Endothelial cell of umbilical vein (primary cell): Measurements from ENCODE around the gene DDX54. TPM values are rescaled to one million over a fixed set of nuclear protein-coding genes. Genes with fewer than 3 reads are reported as not detected.

ENCODE experiments used
- BruUV-seq: library from RNA; stranded (reverse); fragments of 400-500 nt; replicated peaks from 2 replicates; lab custom pipeline; 2021; lab: Mats Ljungman, UMichigan
- CTCF ChIA-PET: fragments of 300-600, 350-600 bp; sonication (Branson Sonifier 250); formaldehyde crosslinking; loops from one replicate; lab custom pipeline; 2021; ENCODE audit warnings: antibody characterized with exemption, inconsistent platforms; lab: Charles Lee
- POLR2A ChIA-PET: fragments of 300-600, 350-600 bp; sonication (Branson Sonifier 250); formaldehyde crosslinking; loops from one replicate; lab custom pipeline; 2021; ENCODE audit warnings: antibody characterized with exemption, inconsistent platforms; lab: Charles Lee
- DNase-seq: peaks from one replicate; pipeline ENCODE4 v3.0.0-alpha.2; 2011; ENCODE audit warnings: low read depth, low spot score
- FAIRE-seq: peaks from 2 replicates; lab custom pipeline; 2011; peaks lifted over from hg19 to GRCh38; lab: Jason Lieb, UNC
- H2AFZ ChIP-seq: 2 replicates; pipeline ENCODE4 v1.6.0; 2012; ENCODE audit warnings: low read depth, low read length, control low read depth, inconsistent platforms
- H3K27ac ChIP-seq: 2 replicates; pipeline ENCODE4 v1.5.1; 2011; ENCODE audit warnings: low read depth, mild to moderate bottlenecking, control low read depth, low read length, moderate library complexity; ENCODE audit not compliant: insufficient read depth
- H3K27me3 ChIP-seq, 2 experiments: 2 replicates each; pipeline versions ENCODE4 v1.6.0 to v1.6.1; 2011; ENCODE audit warnings: low read length in 2 of 2, mixed read lengths in 1 of 2; ENCODE audit not compliant: control insufficient read depth in 2 of 2, insufficient read depth in 2 of 2
- H3K36me3 ChIP-seq, 2 experiments: 2 replicates in 1 of 2; 3 replicates in 1 of 2; pipeline ENCODE4 v1.5.1; 2011; ENCODE audit warnings: low read length in 2 of 2, mild to moderate bottlenecking in 1 of 2, moderate library complexity in 1 of 2; ENCODE audit not compliant: control insufficient read depth in 2 of 2, insufficient read depth in 2 of 2; ENCODE audit errors: extremely low read depth in 1 of 2
- H3K4me1 ChIP-seq: 3 replicates; pipeline ENCODE4 v1.5.1; 2011; ENCODE audit warnings: mild to moderate bottlenecking, low read length; ENCODE audit not compliant: control insufficient read depth, insufficient read depth; ENCODE audit errors: extremely low read depth
- H3K4me2 ChIP-seq: 2 replicates; pipeline ENCODE4 v1.6.1; 2011; ENCODE audit warnings: low read length, control low read depth, mixed read lengths; ENCODE audit not compliant: insufficient read depth
- H3K4me3 ChIP-seq, 3 experiments: fragments of 200-600 bp in 1 of 3; sonication (generic), shearing (Covaris generic) in 1 of 3; replicated peaks in 1 of 3; 2 replicates each; pipeline ENCODE4 v1.5.1; 2011 to 2016; ENCODE audit warnings: control low read depth in 3 of 3, low read length in 3 of 3, mild to moderate bottlenecking in 2 of 3, inconsistent platforms in 1 of 3, low read depth in 1 of 3, moderate library complexity in 1 of 3; ENCODE audit not compliant: insufficient read depth in 1 of 3
- H3K79me2 ChIP-seq: 2 replicates; pipeline ENCODE4 v1.6.0; 2012; ENCODE audit warnings: low read length, inconsistent platforms; ENCODE audit not compliant: control insufficient read depth, insufficient read depth
- H3K9ac ChIP-seq: replicated peaks from 2 replicates; pipeline ENCODE3; 2011; ENCODE audit warnings: low read length, control low read depth; ENCODE audit not compliant: insufficient read depth; ENCODE audit errors: extremely low read depth
- H3K9me1 ChIP-seq: replicated peaks from 3 replicates; pipeline ENCODE4 v1.6.0; 2011; ENCODE audit warnings: mild to moderate bottlenecking, low read length; ENCODE audit not compliant: control insufficient read depth, insufficient read depth; ENCODE audit errors: extremely low read depth
- H3K9me3 ChIP-seq: replicated peaks from 2 replicates; pipeline ENCODE4 v1.5.1; 2012; ENCODE audit warnings: low read length, inconsistent platforms; ENCODE audit not compliant: control insufficient read depth, insufficient read depth
- H4K20me1 ChIP-seq: replicated peaks from 2 replicates; pipeline ENCODE3; 2011; ENCODE audit warnings: mild to moderate bottlenecking, low read length; ENCODE audit not compliant: control insufficient read depth, insufficient read depth; ENCODE audit errors: extremely low read depth
- EZH2 ChIP-seq: IDR thresholded peaks from 2 replicates; pipeline ENCODE4 v1.6.1; 2012; ENCODE audit warnings: borderline replicate concordance, low read depth, mild to moderate bottlenecking, moderate library complexity, low read length, inconsistent platforms; ENCODE audit not compliant: severe bottlenecking
- FOS ChIP-seq: IDR thresholded peaks from 2 replicates; pipeline ENCODE4 v1.6.1; 2011; ENCODE audit warnings: mild to moderate bottlenecking, low read length, moderate library complexity, borderline replicate concordance; ENCODE audit not compliant: insufficient read depth
- GATA2 ChIP-seq: IDR thresholded peaks from 2 replicates; pipeline ENCODE4 v1.7.0; 2011; ENCODE audit warnings: low read depth, mild to moderate bottlenecking, moderate library complexity, mixed read lengths, low read length; ENCODE audit not compliant: insufficient read length, insufficient read depth
- JUN ChIP-seq: IDR thresholded peaks from 2 replicates; pipeline ENCODE4 v1.6.1; 2011; ENCODE audit warnings: borderline replicate concordance, low read depth; ENCODE audit not compliant: insufficient read length, insufficient read depth
- MYC ChIP-seq: IDR thresholded peaks from one replicate; pipeline ENCODE4 v1.6.1; 2011; ENCODE audit warnings: mild to moderate bottlenecking, low read depth, low read length
- POLR2A ChIP-seq: IDR thresholded peaks from 2 replicates; pipeline ENCODE4 v1.6.1; 2012; ENCODE audit warnings: low read depth, mild to moderate bottlenecking, control low read depth, low read length
- POLR2AphosphoS5 ChIP-seq: IDR thresholded peaks from 2 replicates; pipeline ENCODE4 v1.6.1; 2012; ENCODE audit warnings: low read depth, mild to moderate bottlenecking, control low read depth, low read length, moderate library complexity; ENCODE audit not compliant: insufficient read depth
- dilution Hi-C: fragments of 300-500 bp; cut with MboI; formaldehyde crosslinking; loops from one replicate; pipeline ENCODE4 v1.15.0; 2019; ENCODE audit warnings: low sequenced_read_pairs; ENCODE audit not compliant: extremely low pct_ligation_motif_present
- intact Hi-C: fragments of 100-400 bp; cut with micrococcal nuclease; formaldehyde crosslinking; loops from one replicate; pipeline ENCODE4 v1.10.0; 2022
- polyA plus RNA-seq, 4 experiments: library from polyadenylated mRNA; depleted of rRNA in 3 of 4; stranded (reverse) in 3 of 4; unstranded in 1 of 4; fragments of >200 nt; gene quantifications; 2 replicates each; pipeline versions ENCODE4 v1.2.1 to v1.2.3, GENCODE V29; 2011 to 2012; ENCODE audit warnings: missing spikeins in 1 of 4
- total RNA-seq: library from RNA; stranded (reverse); gene quantifications from 2 replicates; pipeline ENCODE4 v1.2.3, GENCODE V29; 2021
- TF ChIP-seq, protein P1 (sequence below): IDR thresholded peaks from 2 replicates; pipeline ENCODE4 v1.6.1; 2011; ENCODE audit not compliant: insufficient read depth, insufficient read length
- TF ChIP-seq, protein P2 (sequence below), 2 donors: IDR thresholded peaks; 1 replicate in 1 of 2; 2 replicates in 1 of 2; pipeline ENCODE4 v1.5.1; 2011; ENCODE audit warnings: low read length in 2 of 2, mild to moderate bottlenecking in 2 of 2, moderate library complexity in 2 of 2, control low read depth in 1 of 2, inconsistent platforms in 1 of 2, low read depth in 1 of 2; ENCODE audit not compliant: insufficient read depth in 1 of 2; ENCODE audit errors: extremely low read depth in 1 of 2

DDX54 gene
- total and polyA plus RNA-seq, 2 donors (not counting 3 experiments of a cell fraction or from before 2014, with no cell fraction given): 54.1 to 90.0 TPM

DNA sequence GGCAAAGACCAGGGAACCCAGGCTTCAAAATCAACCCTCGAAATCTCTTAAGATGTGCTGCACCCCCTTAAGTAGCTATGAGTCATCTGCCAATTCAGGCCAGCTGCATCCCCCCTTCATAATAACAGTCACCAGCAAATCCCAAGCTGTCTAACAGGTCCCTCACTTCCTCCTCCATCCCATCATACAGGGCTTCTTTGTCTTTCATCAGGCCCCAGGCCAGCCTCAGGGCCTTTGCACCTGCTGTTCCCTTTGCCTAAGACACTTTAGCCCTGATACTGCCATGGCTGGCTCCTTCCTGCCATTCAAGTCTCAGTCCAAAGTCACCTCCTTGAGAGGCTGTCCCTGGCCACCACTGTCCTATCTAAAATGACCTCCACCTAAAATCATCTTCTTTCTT lies 53.7 kb downstream of the DDX54 start:
- TF ChIP-seq GATA2: no peak
- no peak for TF ChIP-seq MYC
- no peak for TF ChIP-seq POLR2AphosphoS5
- TF ChIP-seq, protein P1, sequence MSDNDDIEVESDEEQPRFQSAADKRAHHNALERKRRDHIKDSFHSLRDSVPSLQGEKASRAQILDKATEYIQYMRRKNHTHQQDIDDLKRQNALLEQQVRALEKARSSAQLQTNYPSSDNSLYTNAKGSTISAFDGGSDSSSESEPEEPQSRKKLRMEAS: no peak
- no peak for TF ChIP-seq EZH2
- no peak for TF ChIP-seq JUN
- no peak for TF ChIP-seq POLR2A
- TF ChIP-seq, protein P2, sequence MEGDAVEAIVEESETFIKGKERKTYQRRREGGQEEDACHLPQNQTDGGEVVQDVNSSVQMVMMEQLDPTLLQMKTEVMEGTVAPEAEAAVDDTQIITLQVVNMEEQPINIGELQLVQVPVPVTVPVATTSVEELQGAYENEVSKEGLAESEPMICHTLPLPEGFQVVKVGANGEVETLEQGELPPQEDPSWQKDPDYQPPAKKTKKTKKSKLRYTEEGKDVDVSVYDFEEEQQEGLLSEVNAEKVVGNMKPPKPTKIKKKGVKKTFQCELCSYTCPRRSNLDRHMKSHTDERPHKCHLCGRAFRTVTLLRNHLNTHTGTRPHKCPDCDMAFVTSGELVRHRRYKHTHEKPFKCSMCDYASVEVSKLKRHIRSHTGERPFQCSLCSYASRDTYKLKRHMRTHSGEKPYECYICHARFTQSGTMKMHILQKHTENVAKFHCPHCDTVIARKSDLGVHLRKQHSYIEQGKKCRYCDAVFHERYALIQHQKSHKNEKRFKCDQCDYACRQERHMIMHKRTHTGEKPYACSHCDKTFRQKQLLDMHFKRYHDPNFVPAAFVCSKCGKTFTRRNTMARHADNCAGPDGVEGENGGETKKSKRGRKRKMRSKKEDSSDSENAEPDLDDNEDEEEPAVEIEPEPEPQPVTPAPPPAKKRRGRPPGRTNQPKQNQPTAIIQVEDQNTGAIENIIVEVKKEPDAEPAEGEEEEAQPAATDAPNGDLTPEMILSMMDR (IDR thresholded peaks at IDR 0.05; ENCODE audit: extremely low read depth in 1 of 2, insufficient read depth in 1 of 2, low read depth in 1 of 2, low read length in 2 of 2): no peak
- TF ChIP-seq FOS: no peak
- Histone ChIP-seq H3K79me2 (no peaks in the 10 kb centered on the region), H3K9ac (no peak overlapping the region), H3K9me1 (no peaks in the 10 kb centered on the region), H3K4me2 (no peak overlapping the region), H4K20me1 (no peaks in the 10 kb centered on the region), H3K4me3 (no peak overlapping the region), H2AFZ (no peak overlapping the region), H3K4me1 (no peaks in the 10 kb centered on the region), H3K36me3 (no peaks in the 10 kb centered on the region), H3K9me3 (no peaks in the 10 kb centered on the region), H3K27me3 (no peaks in the 10 kb centered on the region), H3K27ac (no peak overlapping the region)
- DNase-seq (no peak), FAIRE-seq (no peak)
- no TSS peak for BruUV-seq
- dilution Hi-C loops: no loop called here
- ChIA-PET CTCF (interaction anchor here (1.3 kb wide), 1 partner anchor 43 kb away, joined by 4 read pairs; no protein-coding TSS in a partner anchor), POLR2A (no interaction called here)
- intact Hi-C loops: no loop called here
